HepG2 (cell line): Measurements from ENCODE around the gene TAB3. TPM values are rescaled to one million over a fixed set of nuclear protein-coding genes. Genes with fewer than 3 reads are reported as not detected.

Experiments used
- ATAC-seq: fragments of 200-7000 bp; cut with Tn5 transposase; 3 replicates; pipeline ENCODE4 v1.9.1; 2020; ENCODE audit warnings: mild to moderate bottlenecking, moderate library complexity
- Bru-seq: library from RNA; stranded (reverse); fragments of 400-500 nt; gene quantifications from one replicate; lab custom pipeline; 2021; lab: Mats Ljungman, UMichigan
- BruChase-seq, 2 experiments: library from RNA; stranded (reverse); fragments of 400-500 nt; gene quantifications; one replicate each; lab custom pipeline; 2021; lab: Mats Ljungman, UMichigan
- BruUV-seq: library from RNA; stranded (reverse); fragments of 400-500 nt; replicated peaks from 2 replicates; lab custom pipeline; 2021; lab: Mats Ljungman, UMichigan
- CTCF ChIA-PET: fragments of 300-600 bp; formaldehyde crosslinking; extraction: SDS; loops from one replicate; lab custom pipeline; 2021; ENCODE audit warnings: low total read pairs, inconsistent platforms, low intra/inter-chr PET ratio; lab: Yijun Ruan, JAX
- POLR2A ChIA-PET: fragments of 350-600 bp; sonication (Branson Sonifier 250); formaldehyde crosslinking; loops from one replicate; lab custom pipeline; 2020; ENCODE audit warnings: antibody characterized with exemption, inconsistent platforms; lab: Yijun Ruan, JAX
- DNase-seq: peaks from one replicate; pipeline ENCODE4 v3.0.0-alpha.2; 2015; ENCODE audit warnings: low spot score
- FAIRE-seq: peaks from 3 replicates; lab custom pipeline; 2011; peaks lifted over from hg19 to GRCh38; lab: Jason Lieb, UNC
- H2AFZ ChIP-seq: one replicate; pipeline ENCODE4 v1.6.1; 2011; ENCODE audit warnings: low read length, inconsistent platforms
- H3K27ac ChIP-seq: fragments of 300-600 bp; 3 replicates; pipeline ENCODE4 v1.8.0; 2011; ENCODE audit warnings: mixed run types, mild to moderate bottlenecking, mixed read lengths, low read length, inconsistent platforms; ENCODE audit not compliant: insufficient read depth; ENCODE audit errors: extremely low read length
- H3K27me3 ChIP-seq, 2 experiments: fragments of 200-600 bp in 1 of 2; 2 replicates in 1 of 2; 3 replicates in 1 of 2; pipeline versions ENCODE4 v1.6.0 to v1.8.0; 2011; ENCODE audit warnings: low read length in 2 of 2, mild to moderate bottlenecking in 2 of 2, moderate library complexity in 2 of 2, inconsistent platforms in 1 of 2; ENCODE audit not compliant: insufficient read depth in 2 of 2, control insufficient read depth in 1 of 2
- H3K36me3 ChIP-seq, 2 experiments: fragments of 200-600 bp in 1 of 2; replicated peaks in 1 of 2; 2 replicates in 1 of 2; 3 replicates in 1 of 2; pipeline versions ENCODE4 v1.5.1 to v1.8.0; 2011; ENCODE audit warnings: low read length in 2 of 2, inconsistent platforms in 1 of 2; ENCODE audit not compliant: insufficient read depth in 2 of 2, control insufficient read depth in 1 of 2
- H3K4me1 ChIP-seq: 2 replicates; pipeline ENCODE4 v1.5.1; 2012; ENCODE audit warnings: low read length, inconsistent platforms; ENCODE audit not compliant: insufficient read depth
- H3K4me2 ChIP-seq: 2 replicates; pipeline ENCODE4 v1.6.0; 2011; ENCODE audit warnings: low read depth, low read length, inconsistent platforms
- H3K4me3 ChIP-seq, 3 experiments: fragments of 200-600 bp in 1 of 3; sonication (generic), shearing (Covaris generic) in 1 of 3; replicated peaks in 1 of 3; 2 replicates each; pipeline ENCODE4 v1.5.1; 2011 to 2016; ENCODE audit warnings: low read length in 3 of 3, inconsistent platforms in 2 of 3, low read depth in 2 of 3, mild to moderate bottlenecking in 2 of 3, control low read depth in 1 of 3, mixed read lengths in 1 of 3; ENCODE audit not compliant: insufficient read depth in 1 of 3
- H3K79me2 ChIP-seq: one replicate; pipeline ENCODE4 v1.6.1; 2011; ENCODE audit warnings: low read length, inconsistent platforms; ENCODE audit not compliant: insufficient read depth
- H3K9ac ChIP-seq: 2 replicates; pipeline ENCODE4 v1.6.0; 2011; ENCODE audit warnings: mild to moderate bottlenecking, low read depth, low read length, inconsistent platforms; ENCODE audit not compliant: insufficient read depth
- H3K9me3 ChIP-seq: 2 replicates; pipeline ENCODE4 v1.5.1; 2012; ENCODE audit warnings: mild to moderate bottlenecking, low read length
- H4K20me1 ChIP-seq: 2 replicates; pipeline ENCODE4 v1.6.0; 2011; ENCODE audit warnings: inconsistent platforms, mild to moderate bottlenecking, low read length, moderate library complexity; ENCODE audit not compliant: insufficient read depth
- KDM3A ChIP-seq: IDR thresholded peaks from 2 replicates; pipeline ENCODE4 v1.6.1; 2018; ENCODE audit warnings: low read depth, missing compliant biosample characterization
- ZFP41 ChIP-seq: sonication (generic); formaldehyde crosslinking; IDR thresholded peaks from 2 replicates; pipeline ENCODE4 v1.4.0; 2020; ENCODE audit warnings: mild to moderate bottlenecking, missing genetic modification reagents, borderline replicate concordance
- ZNF441 ChIP-seq: sonication (generic); formaldehyde crosslinking; IDR thresholded peaks from 2 replicates; pipeline ENCODE4 v1.7.0; 2021; ENCODE audit warnings: missing genetic modification reagents, borderline replicate concordance
- ZNF496 ChIP-seq: sonication (generic); formaldehyde crosslinking; IDR thresholded peaks from 2 replicates; pipeline ENCODE4 v1.8.1; 2023; ENCODE audit warnings: mild to moderate bottlenecking, moderate library complexity, missing genetic modification reagents; ENCODE audit not compliant: insufficient replicate concordance
- ZNF547 ChIP-seq: sonication (generic); formaldehyde crosslinking; IDR thresholded peaks from 2 replicates; pipeline ENCODE4 v1.5.1; 2020; ENCODE audit warnings: mild to moderate bottlenecking, missing genetic modification reagents
- WGBS: methylation state at CpG from one replicate; pipeline ENCODE4 v1.1.6; 2017; ENCODE audit warnings: low lambda C conversion rate; 5-methylcytosine and 5-hydroxymethylcytosine counted together
- in situ Hi-C: cut with HindIII; loops from 2 replicates; pipeline ENCODE4 v1.10.0; 2017; ENCODE audit warnings: low pct_unique_long_range_greater_than_20kb; ENCODE audit not compliant: extremely low pct_ligation_motif_present
- intact Hi-C: fragments of 100-400 bp; cut with micrococcal nuclease; formaldehyde crosslinking; loops from one replicate; pipeline ENCODE4 v1.10.0; 2022; ENCODE audit not compliant: unreplicated experiment
- long read RNA-seq, 2 experiments: library from RNA in 1 of 2; library from polyadenylated mRNA in 1 of 2; stranded (forward) in 1 of 2; unstranded in 1 of 2; transcript quantifications; one replicate each; pipeline ENCODE4 v2.0.0, GENCODE V29; 2019 to 2022
- polyA minus RNA-seq, 3 experiments: library from RNA; depleted of rRNA, polyadenylated mRNA; stranded (reverse); fragments of >200 nt; gene quantifications; 2 replicates each; pipeline ENCODE4 v1.2.3, GENCODE V29; 2011; ENCODE audit warnings: low replicate concordance in 1 of 3
- polyA plus RNA-seq, 8 experiments: library from polyadenylated mRNA; depleted of rRNA in 3 of 8; stranded (reverse) in 7 of 8; unstranded in 1 of 8; fragments of >200 nt; fragmentation: Illumina TruSeq in 4 of 8; extraction: Trizol in 4 of 8; gene quantifications; 2 replicates each; pipeline versions ENCODE4 v1.2.1 to v1.2.3, GENCODE V29; 2011 to 2016; ENCODE audit warnings: low read depth in 4 of 8, missing spikeins in 1 of 8, mixed read lengths in 1 of 8; ENCODE audit not compliant: insufficient read depth in 1 of 8
- total RNA-seq, 5 experiments: library from RNA; depleted of rRNA; stranded (reverse); fragments of >200 nt; fragmentation: Illumina TruSeq; extraction: Trizol; gene quantifications; 2 replicates each; pipeline ENCODE4 v1.2.3, GENCODE V29; 2016; ENCODE audit warnings: low read depth in 1 of 5
- TF ChIP-seq, protein P1 (sequence below): sonication (generic); formaldehyde crosslinking; IDR thresholded peaks from 2 replicates; pipeline ENCODE4 v1.9.0; 2021; ENCODE audit warnings: mild to moderate bottlenecking, missing genetic modification reagents

Gene TAB3, protein sequence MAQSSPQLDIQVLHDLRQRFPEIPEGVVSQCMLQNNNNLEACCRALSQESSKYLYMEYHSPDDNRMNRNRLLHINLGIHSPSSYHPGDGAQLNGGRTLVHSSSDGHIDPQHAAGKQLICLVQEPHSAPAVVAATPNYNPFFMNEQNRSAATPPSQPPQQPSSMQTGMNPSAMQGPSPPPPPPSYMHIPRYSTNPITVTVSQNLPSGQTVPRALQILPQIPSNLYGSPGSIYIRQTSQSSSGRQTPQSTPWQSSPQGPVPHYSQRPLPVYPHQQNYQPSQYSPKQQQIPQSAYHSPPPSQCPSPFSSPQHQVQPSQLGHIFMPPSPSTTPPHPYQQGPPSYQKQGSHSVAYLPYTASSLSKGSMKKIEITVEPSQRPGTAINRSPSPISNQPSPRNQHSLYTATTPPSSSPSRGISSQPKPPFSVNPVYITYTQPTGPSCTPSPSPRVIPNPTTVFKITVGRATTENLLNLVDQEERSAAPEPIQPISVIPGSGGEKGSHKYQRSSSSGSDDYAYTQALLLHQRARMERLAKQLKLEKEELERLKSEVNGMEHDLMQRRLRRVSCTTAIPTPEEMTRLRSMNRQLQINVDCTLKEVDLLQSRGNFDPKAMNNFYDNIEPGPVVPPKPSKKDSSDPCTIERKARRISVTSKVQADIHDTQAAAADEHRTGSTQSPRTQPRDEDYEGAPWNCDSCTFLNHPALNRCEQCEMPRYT
- total RNA-seq (2016; rRNA removed; fragmentation: Illumina TruSeq; extraction: Trizol) (27.2 and 35.8 TPM in 2 replicates), polyA plus RNA-seq (2011; rRNA removed) (46.0 and 59.8 TPM in 2 replicates), polyA minus RNA-seq (2011; rRNA and poly(A)+ RNA removed; ENCODE audit: low replicate concordance) (32.7 and 35.7 TPM in 2 replicates), Bru-seq, nascent RNA (percentile 77 among the genes with signal in this experiment), BruChase-seq, experiment 1, labeled RNA remaining after a 6-hour chase (percentile 83 among the genes with signal in this experiment), BruChase-seq, experiment 2, labeled RNA remaining after a 2-hour chase (percentile 78 among the genes with signal in this experiment)
- 4.2 and 5.3 TPM in 2 replicates for total RNA-seq (2016; cell fraction: cytosol; rRNA removed; fragmentation: Illumina TruSeq; extraction: Trizol; ENCODE audit: low read depth)
- 28.1 and 29.2 TPM in 2 replicates for total RNA-seq (2016; cell fraction: insoluble cytoplasmic fraction; rRNA removed; fragmentation: Illumina TruSeq; extraction: Trizol)
- total RNA-seq (2016; cell fraction: membrane; rRNA removed; fragmentation: Illumina TruSeq; extraction: Trizol) = 18.8 and 21.0 TPM in 2 replicates
- 39.7 and 44.2 TPM in 2 replicates for total RNA-seq (2016; cell fraction: nucleus; rRNA removed; fragmentation: Illumina TruSeq; extraction: Trizol)
- 26.3 and 35.4 TPM in 2 replicates for polyA plus RNA-seq (2011; cell fraction: cytosol; rRNA removed)
- 64.3 and 66.3 TPM in 2 replicates for polyA plus RNA-seq (2011; cell fraction: nucleus; rRNA removed)
- 33.8 and 46.3 TPM in 2 replicates for polyA plus RNA-seq (2012)
- polyA plus RNA-seq (2016; cell fraction: cytosol; fragmentation: Illumina TruSeq; extraction: Trizol; ENCODE audit: low read depth) = 2.9 and 3.0 TPM in 2 replicates
- polyA plus RNA-seq (2016; cell fraction: insoluble cytoplasmic fraction; fragmentation: Illumina TruSeq; extraction: Trizol; ENCODE audit: low read depth) = 36.1 and 39.7 TPM in 2 replicates
- 14.1 and 15.1 TPM in 2 replicates for polyA plus RNA-seq (2016; cell fraction: membrane; fragmentation: Illumina TruSeq; extraction: Trizol; ENCODE audit: low read depth)
- 82.5 and 98.3 TPM in 2 replicates for polyA plus RNA-seq (2016; cell fraction: nucleus; fragmentation: Illumina TruSeq; extraction: Trizol; ENCODE audit: insufficient read depth, low read depth)
- polyA minus RNA-seq (2011; cell fraction: cytosol; rRNA and poly(A)+ RNA removed) = 26.5 and 28.4 TPM in 2 replicates
- polyA minus RNA-seq (2011; cell fraction: nucleus; rRNA and poly(A)+ RNA removed) = 91.2 and 95.0 TPM in 2 replicates
- long read RNA-seq, experiment 1, partial matches to known transcripts = 1 of 3 reads
- long read RNA-seq, experiment 1, other reads (novel, unspliced or antisense) = 2 of 3 reads
- long read RNA-seq, experiment 2, partial matches to known transcripts = 0 of 26 reads
- long read RNA-seq, experiment 2, other reads (novel, unspliced or antisense) = 26 of 26 reads

GRCh38 chrX:30889147-30890140, at the start of gene TAB3:
Gene TAB3 (minus strand): TSS chrX:30889254. CDS start chrX:30859588, 29,666 bp downstream.
- 5% methylated on average over 2 of the region's 62 CpGs for WGBS
- intact Hi-C loops (loop anchor here (1.0 to 10.0 kb wide), 3 partner anchors 15 to 85 kb away; no protein-coding TSS in a partner anchor), in situ Hi-C loops (no loop called here)
- H3K27me3 ChIP-seq = no peaks in the 10 kb centered on the region
- ATAC-seq (peak; percentile 92), DNase-seq (peak; percentile 94), FAIRE-seq (peak; percentile 90)
- H3K36me3 ChIP-seq = no peaks in the 10 kb centered on the region; a peak in 1 of 5 replicates
- H3K79me2 ChIP-seq = peaks cover 44% of the 10 kb centered on the region
- peak within 1 kb of the TSS; percentile 84 for H3K9ac ChIP-seq
- peaks cover 34% of the 10 kb centered on the region for H3K4me1 ChIP-seq
- TSS peak; percentile 94 for BruUV-seq
- peak within 1 kb of the TSS; percentile 85 for H3K4me2 ChIP-seq
- ChIA-PET CTCF (no interaction called here), POLR2A (interaction anchor here (0.6 to 1.5 kb wide), 6 partner anchors 13 to 355 kb away, joined by 3 to 7 read pairs (median 5); no protein-coding TSS in a partner anchor)
- peak within 1 kb of the TSS; percentile 72 to 94 (median 84) for H3K4me3 ChIP-seq
- peak within 1 kb of the TSS; percentile 76 for H3K27ac ChIP-seq
- no peaks in the 10 kb centered on the region for H3K9me3 ChIP-seq
- no peaks in the 10 kb centered on the region for H4K20me1 ChIP-seq
- peak within 1 kb of the TSS; percentile 72 for H2AFZ ChIP-seq
- TF ChIP-seq ZFP41 (CRISPR knock-in tag) = no peak
- TF ChIP-seq, protein P1, sequence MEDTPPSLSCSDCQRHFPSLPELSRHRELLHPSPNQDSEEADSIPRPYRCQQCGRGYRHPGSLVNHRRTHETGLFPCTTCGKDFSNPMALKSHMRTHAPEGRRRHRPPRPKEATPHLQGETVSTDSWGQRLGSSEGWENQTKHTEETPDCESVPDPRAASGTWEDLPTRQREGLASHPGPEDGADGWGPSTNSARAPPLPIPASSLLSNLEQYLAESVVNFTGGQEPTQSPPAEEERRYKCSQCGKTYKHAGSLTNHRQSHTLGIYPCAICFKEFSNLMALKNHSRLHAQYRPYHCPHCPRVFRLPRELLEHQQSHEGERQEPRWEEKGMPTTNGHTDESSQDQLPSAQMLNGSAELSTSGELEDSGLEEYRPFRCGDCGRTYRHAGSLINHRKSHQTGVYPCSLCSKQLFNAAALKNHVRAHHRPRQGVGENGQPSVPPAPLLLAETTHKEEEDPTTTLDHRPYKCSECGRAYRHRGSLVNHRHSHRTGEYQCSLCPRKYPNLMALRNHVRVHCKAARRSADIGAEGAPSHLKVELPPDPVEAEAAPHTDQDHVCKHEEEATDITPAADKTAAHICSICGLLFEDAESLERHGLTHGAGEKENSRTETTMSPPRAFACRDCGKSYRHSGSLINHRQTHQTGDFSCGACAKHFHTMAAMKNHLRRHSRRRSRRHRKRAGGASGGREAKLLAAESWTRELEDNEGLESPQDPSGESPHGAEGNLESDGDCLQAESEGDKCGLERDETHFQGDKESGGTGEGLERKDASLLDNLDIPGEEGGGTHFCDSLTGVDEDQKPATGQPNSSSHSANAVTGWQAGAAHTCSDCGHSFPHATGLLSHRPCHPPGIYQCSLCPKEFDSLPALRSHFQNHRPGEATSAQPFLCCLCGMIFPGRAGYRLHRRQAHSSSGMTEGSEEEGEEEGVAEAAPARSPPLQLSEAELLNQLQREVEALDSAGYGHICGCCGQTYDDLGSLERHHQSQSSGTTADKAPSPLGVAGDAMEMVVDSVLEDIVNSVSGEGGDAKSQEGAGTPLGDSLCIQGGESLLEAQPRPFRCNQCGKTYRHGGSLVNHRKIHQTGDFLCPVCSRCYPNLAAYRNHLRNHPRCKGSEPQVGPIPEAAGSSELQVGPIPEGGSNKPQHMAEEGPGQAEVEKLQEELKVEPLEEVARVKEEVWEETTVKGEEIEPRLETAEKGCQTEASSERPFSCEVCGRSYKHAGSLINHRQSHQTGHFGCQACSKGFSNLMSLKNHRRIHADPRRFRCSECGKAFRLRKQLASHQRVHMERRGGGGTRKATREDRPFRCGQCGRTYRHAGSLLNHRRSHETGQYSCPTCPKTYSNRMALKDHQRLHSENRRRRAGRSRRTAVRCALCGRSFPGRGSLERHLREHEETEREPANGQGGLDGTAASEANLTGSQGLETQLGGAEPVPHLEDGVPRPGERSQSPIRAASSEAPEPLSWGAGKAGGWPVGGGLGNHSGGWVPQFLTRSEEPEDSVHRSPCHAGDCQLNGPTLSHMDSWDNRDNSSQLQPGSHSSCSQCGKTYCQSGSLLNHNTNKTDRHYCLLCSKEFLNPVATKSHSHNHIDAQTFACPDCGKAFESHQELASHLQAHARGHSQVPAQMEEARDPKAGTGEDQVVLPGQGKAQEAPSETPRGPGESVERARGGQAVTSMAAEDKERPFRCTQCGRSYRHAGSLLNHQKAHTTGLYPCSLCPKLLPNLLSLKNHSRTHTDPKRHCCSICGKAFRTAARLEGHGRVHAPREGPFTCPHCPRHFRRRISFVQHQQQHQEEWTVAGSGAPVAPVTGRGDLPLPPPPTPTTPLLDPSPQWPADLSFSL (CRISPR knock-in tag) = no peak
- TF ChIP-seq KDM3A (CRISPR knock-in tag) = 0 out of 2 replicates have a peak, but pooled peaks have one; percentile 20
- TF ChIP-seq ZNF547 (CRISPR knock-in tag) = no peak
- TF ChIP-seq ZNF496 (CRISPR knock-in tag) = no peak
- TF ChIP-seq ZNF441 (CRISPR knock-in tag) = no peak
